OCI-LY1 (cell line): ENCODE measurements around the gene CDHR1.

ENCODE experiments used
- CTCF ChIP-seq: fragments of 200-600 bp; sonication (generic), shearing (Covaris generic); IDR thresholded peaks from 2 replicates; pipeline ENCODE4 v1.5.1; 2017; ENCODE audit warnings: mild to moderate bottlenecking, antibody characterized with exemption, low read length, moderate library complexity, mixed read lengths
- EZH2 ChIP-seq: fragments of 200-600 bp; sonication (generic), shearing (Covaris generic); IDR thresholded peaks from 2 replicates; pipeline ENCODE4 v1.8.0; 2017; ENCODE audit warnings: borderline replicate concordance, mixed run types, mild to moderate bottlenecking, antibody characterized with exemption, low read length, moderate library complexity, mixed read lengths

- TF ChIP-seq CTCF: no peak
- no peak for TF ChIP-seq EZH2
Observed at GRCh38 chr10:84263716-84264115, 69.4 kb downstream of the CDHR1 start.
